ENCODE data around the gene TMEM200B.

GRCh38 chr1:29125237-29125641, 1.5 kb upstream of the TMEM200B start:
- TF ChIP-seq CTCF (IDR thresholded peaks at IDR 0.05) (no peak), EP300 (IDR thresholded peaks at IDR 0.05) (no peak)
